ENCODE data around the gene PLCXD3. TPM values are rescaled to one million over a fixed set of nuclear protein-coding genes. Genes with fewer than 3 reads are reported as not detected.

The PLCXD3 gene
- polyA plus RNA-seq, 1 donor (not counting 4 experiments of a cell fraction or from before 2014, with no cell fraction given) = not detected

DNA sequence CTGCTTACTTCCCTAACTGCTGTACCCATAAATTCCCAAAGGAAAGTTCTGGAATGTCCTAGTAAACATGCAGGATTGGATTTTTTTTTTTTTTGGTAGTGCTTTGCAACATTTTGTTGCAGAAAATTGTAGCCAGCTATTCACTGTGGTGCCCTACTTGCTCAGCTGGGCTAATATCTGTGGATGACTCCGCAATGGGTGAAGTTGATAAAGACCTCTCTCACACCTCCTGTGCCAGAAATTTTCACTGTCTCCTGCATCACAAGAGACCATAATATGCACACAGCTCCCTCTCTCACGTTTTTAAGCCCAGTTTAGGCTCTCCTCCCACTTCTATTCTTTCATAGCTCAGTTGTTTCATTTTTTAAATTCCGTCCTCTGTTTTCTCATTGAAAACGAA, 160.6 kb downstream of the PLCXD3 start:
- TF ChIP-seq EZH2 (IDR thresholded peaks at IDR 0.05; ENCODE audit: low read length) = no peak
- TF ChIP-seq, protein P1, sequence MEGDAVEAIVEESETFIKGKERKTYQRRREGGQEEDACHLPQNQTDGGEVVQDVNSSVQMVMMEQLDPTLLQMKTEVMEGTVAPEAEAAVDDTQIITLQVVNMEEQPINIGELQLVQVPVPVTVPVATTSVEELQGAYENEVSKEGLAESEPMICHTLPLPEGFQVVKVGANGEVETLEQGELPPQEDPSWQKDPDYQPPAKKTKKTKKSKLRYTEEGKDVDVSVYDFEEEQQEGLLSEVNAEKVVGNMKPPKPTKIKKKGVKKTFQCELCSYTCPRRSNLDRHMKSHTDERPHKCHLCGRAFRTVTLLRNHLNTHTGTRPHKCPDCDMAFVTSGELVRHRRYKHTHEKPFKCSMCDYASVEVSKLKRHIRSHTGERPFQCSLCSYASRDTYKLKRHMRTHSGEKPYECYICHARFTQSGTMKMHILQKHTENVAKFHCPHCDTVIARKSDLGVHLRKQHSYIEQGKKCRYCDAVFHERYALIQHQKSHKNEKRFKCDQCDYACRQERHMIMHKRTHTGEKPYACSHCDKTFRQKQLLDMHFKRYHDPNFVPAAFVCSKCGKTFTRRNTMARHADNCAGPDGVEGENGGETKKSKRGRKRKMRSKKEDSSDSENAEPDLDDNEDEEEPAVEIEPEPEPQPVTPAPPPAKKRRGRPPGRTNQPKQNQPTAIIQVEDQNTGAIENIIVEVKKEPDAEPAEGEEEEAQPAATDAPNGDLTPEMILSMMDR (optimal IDR thresholded peaks at IDR 0.05 in 1 of 3, IDR thresholded peaks at IDR 0.05 in 1 of 3, conservative IDR thresholded peaks at IDR 0.05 in 1 of 3; ENCODE audit: extremely low read depth in 1 of 3, insufficient read depth in 2 of 3, low read length in 3 of 3) = no peak
- Histone ChIP-seq H3K79me2 (ENCODE audit: control insufficient read depth, insufficient read depth, low read length) (no peaks in the 10 kb centered on the region), H3K4me1 (ENCODE audit: control insufficient read depth, extremely low read depth, insufficient read depth, low read length) (no peaks in the 10 kb centered on the region), H3K27me3 (ENCODE audit: control insufficient read depth, extremely low read depth, insufficient read depth, low read length) (no peaks in the 10 kb centered on the region), H3K27ac (ENCODE audit: control insufficient read depth, insufficient read depth, low read length) (no peak overlapping the region), H3K4me3 (ENCODE audit: control insufficient read depth in 2 of 3, extremely low read depth in 1 of 3, insufficient read depth in 2 of 3, low read depth in 1 of 3, low read length in 3 of 3) (no peak overlapping the region), H3K9ac (ENCODE audit: control insufficient read depth, extremely low read depth, insufficient read depth, low read length) (no peak overlapping the region), H2AFZ (ENCODE audit: control insufficient read depth, low read length) (no peak overlapping the region), H3K9me3 (ENCODE audit: control insufficient read depth, low read depth, low read length) (no peaks in the 10 kb centered on the region), H4K20me1 (ENCODE audit: control insufficient read depth, extremely low read depth, insufficient read depth, low read length) (no peaks in the 10 kb centered on the region), H3K9me1 (ENCODE audit: control insufficient read depth, extremely low read depth, insufficient read depth, low read length) (no peaks in the 10 kb centered on the region), H3K36me3 (ENCODE audit: control insufficient read depth in 2 of 2, extremely low read depth in 1 of 2, insufficient read depth in 2 of 2, low read length in 2 of 2) (no peaks in the 10 kb centered on the region), H3K4me2 (ENCODE audit: control insufficient read depth, extremely low read depth, insufficient read depth, low read depth, low read length) (no peak overlapping the region)
- DNase-seq (ENCODE audit: low read depth, low spot score) (no peak), FAIRE-seq (no peak)
- dilution Hi-C loops (cut with MboI; ENCODE audit: extremely low pct_ligation_motif_present, low sequenced_read_pairs) = no loop called here

DNA sequence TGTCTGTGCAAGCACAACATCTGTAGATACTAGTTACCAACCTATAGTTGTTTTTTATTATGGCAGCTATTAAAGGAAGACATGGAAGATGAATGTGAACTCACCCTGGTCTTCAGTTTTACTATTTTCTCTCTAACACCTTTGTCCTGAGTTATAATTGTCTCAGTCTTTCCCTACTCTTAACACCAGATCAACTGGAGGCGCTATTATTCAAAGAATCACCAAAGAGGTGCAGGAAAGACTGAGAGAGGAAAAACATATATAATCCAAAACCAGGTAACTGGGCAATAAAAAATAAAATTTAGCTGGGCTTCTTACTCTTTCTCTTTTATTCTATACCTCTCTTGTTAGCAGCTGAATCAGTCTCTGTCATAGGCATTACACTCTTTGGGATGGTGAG, 162.8 kb downstream of the PLCXD3 start:
- no peak overlapping the region for H3K4me3 ChIP-seq (ENCODE audit: control insufficient read depth in 2 of 3, extremely low read depth in 1 of 3, insufficient read depth in 2 of 3, low read depth in 1 of 3, low read length in 3 of 3)
- dilution Hi-C loops (cut with MboI; ENCODE audit: extremely low pct_ligation_motif_present, low sequenced_read_pairs) = no loop called here
- no peaks in the 10 kb centered on the region for H3K36me3 ChIP-seq (ENCODE audit: control insufficient read depth in 2 of 2, extremely low read depth in 1 of 2, insufficient read depth in 2 of 2, low read length in 2 of 2)
- FAIRE-seq (no peak), DNase-seq (ENCODE audit: low read depth, low spot score) (no peak)
- no peak overlapping the region for H3K9ac ChIP-seq (ENCODE audit: control insufficient read depth, extremely low read depth, insufficient read depth, low read length)
- H3K27me3 ChIP-seq (ENCODE audit: control insufficient read depth, extremely low read depth, insufficient read depth, low read length) = no peaks in the 10 kb centered on the region
- no peaks in the 10 kb centered on the region for H4K20me1 ChIP-seq (ENCODE audit: control insufficient read depth, extremely low read depth, insufficient read depth, low read length)
- TF ChIP-seq, protein P1 (optimal IDR thresholded peaks at IDR 0.05 in 1 of 3, IDR thresholded peaks at IDR 0.05 in 1 of 3, conservative IDR thresholded peaks at IDR 0.05 in 1 of 3; ENCODE audit: extremely low read depth in 1 of 3, insufficient read depth in 2 of 3, low read length in 3 of 3) = no peak
- TF ChIP-seq EZH2 (IDR thresholded peaks at IDR 0.05; ENCODE audit: low read length) = no peak
- H3K9me1 ChIP-seq (ENCODE audit: control insufficient read depth, extremely low read depth, insufficient read depth, low read length) = no peaks in the 10 kb centered on the region
- no peak overlapping the region for H3K27ac ChIP-seq (ENCODE audit: control insufficient read depth, insufficient read depth, low read length)
- H3K4me1 ChIP-seq (ENCODE audit: control insufficient read depth, extremely low read depth, insufficient read depth, low read length) = no peaks in the 10 kb centered on the region
- no peak overlapping the region for H3K4me2 ChIP-seq (ENCODE audit: control insufficient read depth, extremely low read depth, insufficient read depth, low read depth, low read length)
- H3K9me3 ChIP-seq (ENCODE audit: control insufficient read depth, low read depth, low read length) = no peaks in the 10 kb centered on the region
- no peaks in the 10 kb centered on the region for H3K79me2 ChIP-seq (ENCODE audit: control insufficient read depth, insufficient read depth, low read length)
- no peak overlapping the region for H2AFZ ChIP-seq (ENCODE audit: control insufficient read depth, low read length)
